Ovary (tissue), 3 donors: ENCODE measurements around the gene MMD2.

Experiments
- EP300 ChIP-seq: sonication (generic); formaldehyde crosslinking; IDR thresholded peaks from one replicate; pipeline ENCODE4 v1.6.1; 2017; ENCODE audit warnings: antibody characterized with exemption
- POLR2A ChIP-seq: fragments of 450-650 bp; IDR thresholded peaks from one replicate; pipeline ENCODE4 v1.6.1; 2017; ENCODE audit warnings: antibody characterized with exemption, mild to moderate bottlenecking, moderate library complexity
- TF ChIP-seq, protein P1 (sequence below), 3 donors: fragments of 450-650 bp in 2 of 3; fragments of 200-600 bp in 1 of 3; IDR thresholded peaks; one replicate each; pipeline versions ENCODE4 v1.5.1 to v1.8.0; 2016 to 2022; ENCODE audit warnings: antibody characterized with exemption in 3 of 3, mild to moderate bottlenecking in 1 of 3
- donor health status: DM: no; HTN: no; CAD: no.

DNA sequence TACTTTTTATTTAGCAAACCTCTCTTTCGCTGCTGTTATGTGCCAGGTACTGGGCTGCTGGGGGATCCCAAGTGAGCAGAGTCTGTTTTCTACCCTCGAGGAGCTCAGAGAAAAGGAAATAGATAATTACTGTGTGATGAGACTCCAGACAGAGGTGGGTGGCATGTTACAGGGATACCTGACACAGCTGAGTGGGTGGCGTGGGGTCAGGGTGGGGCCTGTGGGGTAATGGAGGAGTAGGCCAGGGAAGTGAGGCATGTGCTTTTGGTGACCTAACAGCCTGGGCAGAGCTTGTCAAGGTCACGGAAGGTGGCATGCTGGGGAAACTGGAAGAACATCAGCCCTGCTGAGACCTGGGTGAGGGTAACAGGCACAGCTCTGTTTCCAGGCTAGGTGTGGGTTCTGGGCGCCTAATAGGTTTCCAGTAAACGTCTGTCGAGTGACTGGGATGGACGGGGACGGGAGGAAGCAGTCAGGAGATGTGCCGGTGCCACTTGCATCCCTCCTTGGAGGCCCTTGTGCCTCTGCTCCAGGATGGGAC, 36.5 kb upstream of the MMD2 start:
- TF ChIP-seq, protein P1, sequence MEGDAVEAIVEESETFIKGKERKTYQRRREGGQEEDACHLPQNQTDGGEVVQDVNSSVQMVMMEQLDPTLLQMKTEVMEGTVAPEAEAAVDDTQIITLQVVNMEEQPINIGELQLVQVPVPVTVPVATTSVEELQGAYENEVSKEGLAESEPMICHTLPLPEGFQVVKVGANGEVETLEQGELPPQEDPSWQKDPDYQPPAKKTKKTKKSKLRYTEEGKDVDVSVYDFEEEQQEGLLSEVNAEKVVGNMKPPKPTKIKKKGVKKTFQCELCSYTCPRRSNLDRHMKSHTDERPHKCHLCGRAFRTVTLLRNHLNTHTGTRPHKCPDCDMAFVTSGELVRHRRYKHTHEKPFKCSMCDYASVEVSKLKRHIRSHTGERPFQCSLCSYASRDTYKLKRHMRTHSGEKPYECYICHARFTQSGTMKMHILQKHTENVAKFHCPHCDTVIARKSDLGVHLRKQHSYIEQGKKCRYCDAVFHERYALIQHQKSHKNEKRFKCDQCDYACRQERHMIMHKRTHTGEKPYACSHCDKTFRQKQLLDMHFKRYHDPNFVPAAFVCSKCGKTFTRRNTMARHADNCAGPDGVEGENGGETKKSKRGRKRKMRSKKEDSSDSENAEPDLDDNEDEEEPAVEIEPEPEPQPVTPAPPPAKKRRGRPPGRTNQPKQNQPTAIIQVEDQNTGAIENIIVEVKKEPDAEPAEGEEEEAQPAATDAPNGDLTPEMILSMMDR (IDR thresholded peaks at IDR 0.05) = no peak
- TF ChIP-seq POLR2A (no peak), EP300 (no peak)
